Transverse colon (tissue), 4 donors: ENCODE measurements around the gene NCS1.

Experiments used
- POLR2A ChIP-seq: fragments of 450-650 bp; IDR thresholded peaks from one replicate; pipeline ENCODE4 v1.6.1; 2016; ENCODE audit warnings: antibody characterized with exemption, mild to moderate bottlenecking, moderate library complexity
- POLR2AphosphoS5 ChIP-seq, 3 donors: sonication (generic); formaldehyde crosslinking; IDR thresholded peaks; one replicate each; pipeline ENCODE4 v1.6.1; 2016; ENCODE audit warnings: antibody characterized with exemption in 3 of 3
- TF ChIP-seq, protein P1 (sequence below), 5 experiments: fragments of 200-600 bp in 3 of 5; fragments of 450-650 bp in 2 of 5; sonication (generic) in 3 of 5; IDR thresholded peaks; 1 replicate in 2 of 5; 2 replicates in 3 of 5; pipeline ENCODE4 v1.5.1; 2016 to 2017; ENCODE audit warnings: antibody characterized with exemption in 5 of 5, inconsistent platforms in 3 of 5, mild to moderate bottlenecking in 2 of 5, moderate library complexity in 1 of 5

GRCh38 chr9:130176760-130177159 is 4.6 kb downstream of the NCS1 start:
- TF ChIP-seq, protein P1, sequence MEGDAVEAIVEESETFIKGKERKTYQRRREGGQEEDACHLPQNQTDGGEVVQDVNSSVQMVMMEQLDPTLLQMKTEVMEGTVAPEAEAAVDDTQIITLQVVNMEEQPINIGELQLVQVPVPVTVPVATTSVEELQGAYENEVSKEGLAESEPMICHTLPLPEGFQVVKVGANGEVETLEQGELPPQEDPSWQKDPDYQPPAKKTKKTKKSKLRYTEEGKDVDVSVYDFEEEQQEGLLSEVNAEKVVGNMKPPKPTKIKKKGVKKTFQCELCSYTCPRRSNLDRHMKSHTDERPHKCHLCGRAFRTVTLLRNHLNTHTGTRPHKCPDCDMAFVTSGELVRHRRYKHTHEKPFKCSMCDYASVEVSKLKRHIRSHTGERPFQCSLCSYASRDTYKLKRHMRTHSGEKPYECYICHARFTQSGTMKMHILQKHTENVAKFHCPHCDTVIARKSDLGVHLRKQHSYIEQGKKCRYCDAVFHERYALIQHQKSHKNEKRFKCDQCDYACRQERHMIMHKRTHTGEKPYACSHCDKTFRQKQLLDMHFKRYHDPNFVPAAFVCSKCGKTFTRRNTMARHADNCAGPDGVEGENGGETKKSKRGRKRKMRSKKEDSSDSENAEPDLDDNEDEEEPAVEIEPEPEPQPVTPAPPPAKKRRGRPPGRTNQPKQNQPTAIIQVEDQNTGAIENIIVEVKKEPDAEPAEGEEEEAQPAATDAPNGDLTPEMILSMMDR (IDR thresholded peaks at IDR 0.05), result no peak
- TF ChIP-seq POLR2A, result no peak
- TF ChIP-seq POLR2AphosphoS5 (IDR thresholded peaks at IDR 0.05), result no peak
